Smooth muscle cell (in vitro differentiated cells): ENCODE data around the gene PPIF. TPM values are rescaled to one million over a fixed set of nuclear protein-coding genes. Genes with fewer than 3 reads are reported as not detected.

ENCODE experiments used
- DNase-seq: peaks from one replicate; lab custom pipeline; 2025; ENCODE audit not compliant: unreplicated experiment; lab: John Stamatoyannopoulos, UW
- H2AFZ ChIP-seq: fragments of 200-600 bp; sonication (generic); 2 replicates; pipeline ENCODE4 v1.6.0; 2016; ENCODE audit warnings: antibody characterized with exemption, low read depth, mild to moderate bottlenecking
- H3F3A ChIP-seq: fragments of 200-600 bp; sonication (generic); 2 replicates; pipeline ENCODE4 v1.6.0; 2017; ENCODE audit warnings: antibody characterized with exemption, low read depth
- H3K27ac ChIP-seq: fragments of 200-600 bp; sonication (generic); 2 replicates; pipeline ENCODE4 v1.5.1; 2016; ENCODE audit warnings: low read depth, mild to moderate bottlenecking
- H3K27me3 ChIP-seq: fragments of 200-600 bp; sonication (generic); 2 replicates; pipeline ENCODE4 v1.6.1; 2016; ENCODE audit warnings: low read depth, mild to moderate bottlenecking
- H3K36me3 ChIP-seq: fragments of 200-600 bp; sonication (generic); 2 replicates; pipeline ENCODE4 v1.5.1; 2016; ENCODE audit warnings: low read depth
- H3K4me1 ChIP-seq: fragments of 200-600 bp; sonication (generic); 2 replicates; pipeline ENCODE4 v1.5.1; 2016; ENCODE audit warnings: low read depth
- H3K4me2 ChIP-seq: fragments of 200-600 bp; sonication (generic); 2 replicates; pipeline ENCODE4 v1.6.0; 2016; ENCODE audit warnings: mild to moderate bottlenecking
- H3K4me3 ChIP-seq: fragments of 200-600 bp; sonication (generic); 2 replicates; pipeline ENCODE4 v1.5.1; 2016; ENCODE audit warnings: mild to moderate bottlenecking
- H3K79me2 ChIP-seq: fragments of 200-600 bp; sonication (generic); 2 replicates; pipeline ENCODE4 v1.6.0; 2016; ENCODE audit warnings: low read depth, mild to moderate bottlenecking
- H3K9ac ChIP-seq: fragments of 200-600 bp; sonication (generic); 2 replicates; pipeline ENCODE4 v1.6.0; 2016; ENCODE audit warnings: low read depth
- H3K9me3 ChIP-seq: fragments of 200-600 bp; sonication (generic); replicated peaks from 2 replicates; pipeline ENCODE4 v1.5.1; 2016; ENCODE audit warnings: low read depth
- H4K20me1 ChIP-seq: fragments of 200-600 bp; sonication (generic); 2 replicates; pipeline ENCODE4 v1.6.0; 2016; ENCODE audit warnings: low read depth
- WGBS: methylation state at CpG from one replicate; pipeline ENCODE4 v1.1.7; 2016; ENCODE audit warnings: low lambda C conversion rate; 5-methylcytosine and 5-hydroxymethylcytosine counted together
- polyA plus RNA-seq: library from polyadenylated mRNA; unstranded; fragments of >200 nt; fragmentation: Nextera tagmentation; extraction: Ambion mirVana; gene quantifications from 2 replicates; pipeline ENCODE4 v1.2.1, GENCODE V29; 2016
- total RNA-seq: library from RNA; depleted of rRNA; stranded (reverse); fragments of >200 nt; gene quantifications from 2 replicates; pipeline ENCODE4 v1.2.3, GENCODE V29; 2014
- TF ChIP-seq, protein P1 (sequence below): fragments of 200-600 bp; sonication (generic); IDR thresholded peaks from 2 replicates; pipeline ENCODE4 v1.5.1; 2017; ENCODE audit warnings: borderline replicate concordance, mild to moderate bottlenecking, antibody characterized with exemption; ENCODE audit not compliant: insufficient read depth, poor library complexity, severe bottlenecking

The PPIF gene
- total and polyA plus RNA-seq, 2 experiments from 2014 or later = 24.3 to 29.7 TPM

DNA sequence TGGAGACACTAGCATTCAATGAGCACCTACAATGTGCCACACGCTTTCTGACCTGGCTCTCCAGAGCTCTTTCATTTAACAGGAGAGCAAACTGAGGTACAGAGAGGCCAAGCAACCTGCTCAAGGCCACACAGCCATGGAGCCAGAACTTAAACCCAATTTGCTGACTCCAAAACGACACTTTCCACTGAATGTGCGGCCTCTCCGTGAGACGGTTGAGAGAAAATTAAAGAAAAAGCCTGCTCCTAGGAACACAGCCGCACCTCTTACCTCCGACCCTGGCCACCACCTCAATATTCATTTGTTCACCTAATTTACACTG lies 55.3 kb downstream of the PPIF start:
- Histone ChIP-seq H3K79me2 (peaks cover 13% of the 10 kb centered on the region), H3K4me3 (no peak overlapping the region)
- WGBS = 97% methylated on average over 7 of the region's 7 CpGs

DNA sequence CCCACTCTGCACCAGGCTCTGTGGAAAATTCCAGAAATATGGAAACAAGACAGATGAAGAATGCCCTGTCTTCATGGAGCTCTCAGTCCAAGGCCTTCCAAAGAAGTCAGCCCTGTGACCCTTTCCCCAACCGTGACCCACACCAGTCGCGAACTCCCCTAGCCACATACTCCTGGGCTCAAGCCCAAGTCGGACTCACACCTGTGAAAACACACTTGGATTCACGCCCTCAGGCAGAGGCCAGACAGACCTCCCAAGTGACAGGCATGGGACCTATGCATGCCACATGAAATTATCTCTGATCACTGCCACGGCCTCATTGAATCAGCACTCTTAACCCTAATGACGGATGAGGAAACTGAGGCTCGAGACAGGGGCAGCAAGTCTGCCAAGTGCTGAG lies 55.7 kb downstream of the PPIF start:
- Histone ChIP-seq H4K20me1 (peaks cover 34% of the 10 kb centered on the region), H3K27ac (peak overlapping the region; percentile 97), H3K4me3 (no peak overlapping the region), H3F3A (peaks cover 34% of the 10 kb centered on the region), H2AFZ (no peak overlapping the region), H3K27me3 (no peaks in the 10 kb centered on the region), H3K9me3 (no peaks in the 10 kb centered on the region), H3K9ac (no peak overlapping the region), H3K36me3 (no peaks in the 10 kb centered on the region), H3K4me1 (peaks cover 57% of the 10 kb centered on the region), H3K4me2 (peak overlapping the region; percentile 14), H3K79me2 (peaks cover 13% of the 10 kb centered on the region)
- TF ChIP-seq, protein P1, sequence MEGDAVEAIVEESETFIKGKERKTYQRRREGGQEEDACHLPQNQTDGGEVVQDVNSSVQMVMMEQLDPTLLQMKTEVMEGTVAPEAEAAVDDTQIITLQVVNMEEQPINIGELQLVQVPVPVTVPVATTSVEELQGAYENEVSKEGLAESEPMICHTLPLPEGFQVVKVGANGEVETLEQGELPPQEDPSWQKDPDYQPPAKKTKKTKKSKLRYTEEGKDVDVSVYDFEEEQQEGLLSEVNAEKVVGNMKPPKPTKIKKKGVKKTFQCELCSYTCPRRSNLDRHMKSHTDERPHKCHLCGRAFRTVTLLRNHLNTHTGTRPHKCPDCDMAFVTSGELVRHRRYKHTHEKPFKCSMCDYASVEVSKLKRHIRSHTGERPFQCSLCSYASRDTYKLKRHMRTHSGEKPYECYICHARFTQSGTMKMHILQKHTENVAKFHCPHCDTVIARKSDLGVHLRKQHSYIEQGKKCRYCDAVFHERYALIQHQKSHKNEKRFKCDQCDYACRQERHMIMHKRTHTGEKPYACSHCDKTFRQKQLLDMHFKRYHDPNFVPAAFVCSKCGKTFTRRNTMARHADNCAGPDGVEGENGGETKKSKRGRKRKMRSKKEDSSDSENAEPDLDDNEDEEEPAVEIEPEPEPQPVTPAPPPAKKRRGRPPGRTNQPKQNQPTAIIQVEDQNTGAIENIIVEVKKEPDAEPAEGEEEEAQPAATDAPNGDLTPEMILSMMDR = no peak
- WGBS = 69% methylated on average over 8 of the region's 8 CpGs
- no peak for DNase-seq

More for the DNA sequence above, 55.3 kb downstream of the PPIF start:
- peaks cover 31% of the 10 kb centered on the region for H4K20me1 ChIP-seq
- peaks cover 60% of the 10 kb centered on the region for H3K4me1 ChIP-seq
- DNase-seq = no peak
- no peak overlapping the region for H3K9ac ChIP-seq
- no peaks in the 10 kb centered on the region for H3K36me3 ChIP-seq
- no peak overlapping the region for H3K4me2 ChIP-seq
- no peaks in the 10 kb centered on the region for H3K27me3 ChIP-seq
- H2AFZ ChIP-seq = no peak overlapping the region
- peaks cover 34% of the 10 kb centered on the region for H3F3A ChIP-seq
- H3K27ac ChIP-seq = peak overlapping the region; percentile 97
- TF ChIP-seq, protein P1 = no peak
- no peaks in the 10 kb centered on the region for H3K9me3 ChIP-seq

DNA sequence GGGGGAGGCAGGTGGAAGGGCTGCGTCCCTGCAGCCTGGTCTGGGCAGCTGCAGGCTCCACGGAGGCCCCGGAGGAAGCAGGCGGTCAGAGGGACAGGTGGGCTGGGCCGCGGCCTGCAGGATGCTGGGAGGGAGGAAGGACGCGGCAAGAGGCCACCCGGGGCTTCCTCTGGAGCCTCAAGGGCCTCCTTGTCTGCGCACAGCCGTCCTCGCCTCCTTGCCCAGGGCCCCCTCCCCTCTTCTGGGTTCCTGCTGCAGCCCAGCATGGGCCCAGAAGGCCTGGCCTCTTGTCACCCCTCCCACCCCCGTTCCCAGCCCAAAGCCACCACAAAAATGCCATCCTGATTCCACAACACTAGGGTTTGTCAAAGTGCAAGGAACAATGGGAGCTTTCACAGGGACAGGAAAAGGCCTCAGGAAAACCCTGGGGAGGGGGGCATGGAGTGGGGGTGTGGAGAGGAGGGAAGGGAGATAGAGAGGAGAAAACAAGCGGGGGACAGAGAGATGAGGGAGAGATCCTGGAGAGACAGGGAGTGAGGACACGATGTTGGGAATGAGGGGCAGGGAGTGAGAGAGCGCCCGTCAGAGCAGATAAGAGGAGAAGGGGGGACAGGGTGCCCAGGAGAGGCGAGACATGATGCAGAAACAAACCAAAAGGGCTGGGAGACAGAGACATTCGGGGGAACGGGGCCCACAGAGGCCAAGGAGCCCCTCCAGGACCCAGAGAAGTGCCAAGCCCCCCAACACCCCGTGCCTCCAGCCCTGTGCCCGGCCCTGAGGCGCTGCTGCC lies 56.4 kb downstream of the PPIF start:
- DNase-seq = no peak
- H3K27me3 ChIP-seq = no peaks in the 10 kb centered on the region
- H3K4me3 ChIP-seq = no peak overlapping the region
- H4K20me1 ChIP-seq = peaks cover 39% of the 10 kb centered on the region
- peak overlapping the region; percentile 97 for H3K27ac ChIP-seq
- H3K4me2 ChIP-seq = peak overlapping the region; percentile 70
- peak overlapping the region; percentile 51 for H3K9ac ChIP-seq
- no peaks in the 10 kb centered on the region for H3K36me3 ChIP-seq
- H3K9me3 ChIP-seq = no peaks in the 10 kb centered on the region
- 20% methylated on average over 17 of the region's 23 CpGs for WGBS
- H3K79me2 ChIP-seq = peaks cover 13% of the 10 kb centered on the region
- H3K4me1 ChIP-seq = peaks cover 50% of the 10 kb centered on the region
- TF ChIP-seq, protein P1 = no peak
- H3F3A ChIP-seq = peaks cover 28% of the 10 kb centered on the region
- H2AFZ ChIP-seq = no peak overlapping the region

DNA sequence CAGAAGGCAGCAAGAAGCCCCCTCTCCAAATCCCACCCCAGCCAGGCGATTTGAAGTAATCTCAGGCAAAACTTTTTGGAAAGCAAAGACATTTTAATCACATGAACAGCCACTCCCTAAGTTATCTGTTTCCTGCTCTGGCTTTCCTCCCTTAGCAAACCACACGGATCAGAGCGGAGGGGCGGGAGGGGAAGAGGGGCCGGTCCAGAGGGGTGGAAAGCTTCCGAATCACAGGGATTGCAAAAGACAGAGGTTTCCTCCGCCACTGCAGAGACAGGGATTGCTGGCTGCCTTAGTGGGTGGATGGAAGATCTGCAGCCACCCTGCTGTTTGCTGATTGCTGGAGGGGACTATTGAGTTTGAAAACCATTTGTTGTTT lies 57.0 kb downstream of the PPIF start:
- Histone ChIP-seq H3K4me2 (peak overlapping the region; percentile 70), H3K9ac (peak overlapping the region; percentile 51), H3F3A (peaks cover 28% of the 10 kb centered on the region), H3K27me3 (no peaks in the 10 kb centered on the region), H3K36me3 (no peaks in the 10 kb centered on the region), H3K27ac (peak overlapping the region; percentile 97), H3K4me3 (no peak overlapping the region), H3K9me3 (no peaks in the 10 kb centered on the region), H3K79me2 (peaks cover 19% of the 10 kb centered on the region), H4K20me1 (peaks cover 39% of the 10 kb centered on the region), H3K4me1 (peaks cover 46% of the 10 kb centered on the region), H2AFZ (no peak overlapping the region)
- 13% methylated on average over 7 of the region's 7 CpGs for WGBS
- TF ChIP-seq, protein P1 = no peak
- no peak for DNase-seq
